ENCODE measurements around the gene CEP83. TPM values are rescaled to one million over a fixed set of nuclear protein-coding genes. Genes with fewer than 3 reads are reported as not detected.
A peak's percentile ranks its signal among the peaks of the same experiment; 100 is the strongest.

Gene CEP83
- 10 to 100 TPM; 11.9 to 20.7 TPM for total RNA-seq
- 10 to 100 TPM; 37.0 to 46.1 (median 39.9) TPM for polyA plus RNA-seq (ENCODE audit: insufficient read length in 6 of 6)
- long read RNA-seq, donor 1, partial matches to known transcripts = 0 of 1 reads
- long read RNA-seq, donor 1, other reads (novel, unspliced or antisense) = 0 of 1 reads
- long read RNA-seq, donor 2, partial matches to known transcripts = 0 of 2 reads
- long read RNA-seq, donor 2, other reads (novel, unspliced or antisense) = 0 of 2 reads
- long read RNA-seq, donor 3 = 0 reads
- long read RNA-seq, donor 4, partial matches to known transcripts = 3 of 3 reads
- long read RNA-seq, donor 4, other reads (novel, unspliced or antisense) = 0 of 3 reads
- long read RNA-seq, donor 5, partial matches to known transcripts = 0 of 1 reads
- long read RNA-seq, donor 5, other reads (novel, unspliced or antisense) = 0 of 1 reads
- long read RNA-seq, donor 6, partial matches to known transcripts = 0 of 1 reads
- long read RNA-seq, donor 6, other reads (novel, unspliced or antisense) = 0 of 1 reads
- long read RNA-seq, donor 7, partial matches to known transcripts = 0 of 1 reads
- long read RNA-seq, donor 7, other reads (novel, unspliced or antisense) = 0 of 1 reads
- long read RNA-seq, donor 8, partial matches to known transcripts = 0 of 2 reads
- long read RNA-seq, donor 8, other reads (novel, unspliced or antisense) = 0 of 2 reads
- long read RNA-seq, donor 9 = 0 reads
- long read RNA-seq, donor 10, partial matches to known transcripts = 1 of 2 reads
- long read RNA-seq, donor 10, other reads (novel, unspliced or antisense) = 1 of 2 reads
- long read RNA-seq, donor 11, partial matches to known transcripts = 0 of 1 reads
- long read RNA-seq, donor 11, other reads (novel, unspliced or antisense) = 0 of 1 reads
- long read RNA-seq, donor 12, partial matches to known transcripts = 0 of 3 reads
- long read RNA-seq, donor 12, other reads (novel, unspliced or antisense) = 0 of 3 reads

GRCh38 chr12:94459728-94460615 is at the start of gene CEP83:
TSS of gene CEP83 (minus strand) at chr12:94459867. CDS start at chr12:94412490, 47,377 bp downstream.
- H3K27ac ChIP-seq = peak within 1 kb of the TSS; percentile 89 to 91
- H3K27me3 ChIP-seq = no peaks in the 10 kb centered on the region
- intact Hi-C loops (cut with DNase I) = no loop called here
- H3K36me3 ChIP-seq = no peaks in the 10 kb centered on the region
- H3K4me1 ChIP-seq = peaks cover 12 to 24% of the 10 kb centered on the region in 2 donors
- peak; percentile 96 to 100 (median 98) for DNase-seq
- H3K4me3 ChIP-seq = peak within 1 kb of the TSS; percentile 74 to 80
- peak; percentile 99 for ATAC-seq
- H3K9me3 ChIP-seq = no peaks in the 10 kb centered on the region
- TF ChIP-seq CTCF (IDR thresholded peaks at IDR 0.05) = no peak

- ATAC-seq (no peak), DNase-seq (no peak)
- H3K9me3 ChIP-seq = no peaks in the 10 kb centered on the region
- H3K4me1 ChIP-seq = no peaks in the 10 kb centered on the region
- TF ChIP-seq CTCF (IDR thresholded peaks at IDR 0.05) = no peak
- no peak overlapping the region for H3K4me3 ChIP-seq
- H3K36me3 ChIP-seq = no peaks in the 10 kb centered on the region
- H3K27me3 ChIP-seq = no peaks in the 10 kb centered on the region
- no peak overlapping the region for H3K27ac ChIP-seq
- intact Hi-C loops (cut with DNase I) = no loop called here
These were observed 49.6 kb upstream of the CEP83 start for GRCh38 chr12:94509317-94509716.

DNA sequence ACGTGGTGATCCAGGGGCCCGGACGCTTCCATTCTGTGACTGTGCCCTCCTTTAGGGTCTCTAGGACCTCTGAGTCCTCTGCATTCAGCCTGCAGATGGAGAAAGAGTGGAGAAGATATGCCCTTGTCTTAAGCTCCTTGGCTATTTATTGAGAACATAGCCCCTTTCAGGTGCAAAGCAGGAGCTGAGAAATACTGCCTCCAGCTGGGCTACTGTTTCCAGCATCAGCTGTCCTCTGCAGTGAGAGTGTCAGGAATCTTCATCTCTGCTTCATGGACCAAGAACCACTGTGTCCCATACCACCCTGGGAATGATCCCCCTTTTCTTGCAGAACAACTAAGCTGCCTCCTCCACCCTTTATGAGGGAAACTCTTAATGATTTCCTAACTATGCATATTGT is 47.8 kb upstream of the CEP83 start:
- intact Hi-C loops (cut with DNase I) = no loop called here
- peaks cover 0 to 7% of the 10 kb centered on the region in 2 donors for H3K9me3 ChIP-seq
- H3K4me3 ChIP-seq = no peak overlapping the region
- no peaks in the 10 kb centered on the region for H3K27me3 ChIP-seq
- no peak overlapping the region for H3K27ac ChIP-seq
- DNase-seq (no peak), ATAC-seq (no peak)
- no peaks in the 10 kb centered on the region for H3K36me3 ChIP-seq
- no peak for TF ChIP-seq CTCF (IDR thresholded peaks at IDR 0.05)
- H3K4me1 ChIP-seq = no peaks in the 10 kb centered on the region

DNA sequence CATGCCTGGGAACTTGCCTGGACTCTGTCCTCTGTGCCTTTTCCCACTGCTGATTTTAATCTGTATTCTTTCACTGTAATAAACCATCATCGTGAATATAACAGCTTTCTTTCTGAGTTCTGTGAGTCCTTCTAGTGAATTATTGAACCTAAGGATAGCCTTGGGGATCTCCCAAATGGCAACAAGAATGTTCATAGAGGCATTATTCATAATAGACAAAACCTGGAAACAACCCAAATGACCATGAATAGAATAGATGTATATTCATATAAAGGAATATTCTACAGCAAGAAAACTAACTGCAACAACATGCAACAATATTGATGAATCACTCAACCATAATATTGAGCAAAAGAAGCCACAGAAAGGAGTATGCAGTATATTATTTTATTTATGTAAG is 44.7 kb upstream of the CEP83 start:
- H3K4me3 ChIP-seq = no peak overlapping the region
- no peak overlapping the region for H3K27ac ChIP-seq
- no peak for TF ChIP-seq CTCF (IDR thresholded peaks at IDR 0.05)
- H3K4me1 ChIP-seq = no peaks in the 10 kb centered on the region
- H3K9me3 ChIP-seq = peaks cover 0 to 12% of the 10 kb centered on the region in 2 donors
- ATAC-seq = no peak
- H3K27me3 ChIP-seq = no peaks in the 10 kb centered on the region
- intact Hi-C loops (cut with DNase I) = no loop called here
- no peak for DNase-seq
- H3K36me3 ChIP-seq = no peaks in the 10 kb centered on the region

Data from left lung (tissue), 14 donors.